Activated gamma-delta T cell treated with anti-CD3 and anti-CD28 coated beads, Interleukin-2, amount 50 U/mL, for 16 hours (primary cell): ENCODE results near the gene ACTA2.

Experiments used
- DNase-seq: peaks from one replicate; pipeline ENCODE4 v3.0.0-alpha.2; 2020; ENCODE audit warnings: low read depth

Gene ACTA2

GRCh38 chr10:88920198-88920597 lies 32.4 kb downstream of the ACTA2 start:
- DNase-seq = no peak

- no peak for DNase-seq
These were observed 33.5 kb downstream of the ACTA2 start for GRCh38 chr10:88919041-88919440.

- no peak for DNase-seq
These were observed 34.2 kb downstream of the ACTA2 start for GRCh38 chr10:88918191-88918905.

- DNase-seq = no peak
These were observed 35.6 kb downstream of the ACTA2 start for GRCh38 chr10:88916986-88917385.

- no peak for DNase-seq
These were observed 36.3 kb downstream of the ACTA2 start for GRCh38 chr10:88916231-88916630.

- no peak for DNase-seq
These were observed 36.8 kb downstream of the ACTA2 start for GRCh38 chr10:88915781-88916180.

- no peak for DNase-seq
These were observed 38.8 kb downstream of the ACTA2 start for GRCh38 chr10:88913788-88914187.

GRCh38 chr10:88913127-88913526 lies 39.4 kb downstream of the ACTA2 start:
- no peak for DNase-seq

GRCh38 chr10:88911851-88912250 lies 40.7 kb downstream of the ACTA2 start:
- DNase-seq = no peak

GRCh38 chr10:88911116-88911515 lies 41.5 kb downstream of the ACTA2 start:
- DNase-seq = no peak

GRCh38 chr10:88908194-88908593 lies 44.4 kb downstream of the ACTA2 start:
- DNase-seq = no peak

- no peak for DNase-seq
These were observed 45.7 kb downstream of the ACTA2 start for GRCh38 chr10:88906921-88907320.

- DNase-seq = no peak
These were observed 48.9 kb downstream of the ACTA2 start for GRCh38 chr10:88903715-88904114.

- no peak for DNase-seq
These were observed 50.4 kb downstream of the ACTA2 start for GRCh38 chr10:88901984-88902789.

- DNase-seq = no peak
These were observed 51.2 kb downstream of the ACTA2 start for GRCh38 chr10:88901206-88901983.

- DNase-seq = no peak
These were observed 52.7 kb downstream of the ACTA2 start for GRCh38 chr10:88899886-88900285.

- DNase-seq = no peak
These were observed 53.8 kb downstream of the ACTA2 start for GRCh38 chr10:88898727-88899126.

- DNase-seq = no peak
These were observed 55.3 kb downstream of the ACTA2 start for GRCh38 chr10:88896994-88897853.

- DNase-seq = no peak
These were observed 56.1 kb downstream of the ACTA2 start for GRCh38 chr10:88896372-88896993.

- no peak for DNase-seq
These were observed 57.3 kb downstream of the ACTA2 start for GRCh38 chr10:88895250-88895649.

GRCh38 chr10:88893611-88894010 lies 59.0 kb downstream of the ACTA2 start:
- no peak for DNase-seq
